ENCODE results near the gene RNF150.

DNA sequence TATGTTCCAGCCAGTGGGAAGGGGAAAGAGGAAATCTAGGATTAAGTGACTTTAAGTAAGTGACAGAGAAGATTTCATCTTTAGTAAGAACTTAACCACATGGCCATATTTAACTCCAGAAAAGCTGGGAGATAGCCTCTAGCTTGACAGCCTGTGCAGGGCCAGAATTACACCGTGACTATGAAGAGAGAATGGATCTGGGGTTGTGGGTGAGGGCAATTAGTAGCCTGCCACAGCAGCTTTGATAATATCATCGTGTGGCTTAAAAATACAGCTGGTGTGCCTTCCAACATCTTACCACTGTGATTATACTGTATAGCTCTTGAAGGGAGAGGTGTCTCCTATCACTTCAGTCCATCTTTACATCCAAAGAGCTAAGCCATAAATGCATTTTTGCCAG is 319.5 kb downstream of the RNF150 start:
- TF ChIP-seq, protein P1, sequence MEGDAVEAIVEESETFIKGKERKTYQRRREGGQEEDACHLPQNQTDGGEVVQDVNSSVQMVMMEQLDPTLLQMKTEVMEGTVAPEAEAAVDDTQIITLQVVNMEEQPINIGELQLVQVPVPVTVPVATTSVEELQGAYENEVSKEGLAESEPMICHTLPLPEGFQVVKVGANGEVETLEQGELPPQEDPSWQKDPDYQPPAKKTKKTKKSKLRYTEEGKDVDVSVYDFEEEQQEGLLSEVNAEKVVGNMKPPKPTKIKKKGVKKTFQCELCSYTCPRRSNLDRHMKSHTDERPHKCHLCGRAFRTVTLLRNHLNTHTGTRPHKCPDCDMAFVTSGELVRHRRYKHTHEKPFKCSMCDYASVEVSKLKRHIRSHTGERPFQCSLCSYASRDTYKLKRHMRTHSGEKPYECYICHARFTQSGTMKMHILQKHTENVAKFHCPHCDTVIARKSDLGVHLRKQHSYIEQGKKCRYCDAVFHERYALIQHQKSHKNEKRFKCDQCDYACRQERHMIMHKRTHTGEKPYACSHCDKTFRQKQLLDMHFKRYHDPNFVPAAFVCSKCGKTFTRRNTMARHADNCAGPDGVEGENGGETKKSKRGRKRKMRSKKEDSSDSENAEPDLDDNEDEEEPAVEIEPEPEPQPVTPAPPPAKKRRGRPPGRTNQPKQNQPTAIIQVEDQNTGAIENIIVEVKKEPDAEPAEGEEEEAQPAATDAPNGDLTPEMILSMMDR (IDR thresholded peaks at IDR 0.05): no peak
- TF ChIP-seq POLR2A (IDR thresholded peaks at IDR 0.05): no peak

Measured in thyroid gland (tissue), 4 donors.